Renal pelvis (tissue), 4 donors: ENCODE data around the gene SERHL2. TPM values are rescaled to one million over a fixed set of nuclear protein-coding genes. Genes with fewer than 3 reads are reported as not detected.
"Not testable (repeated sequence)": the region's sequence is repeated elsewhere in the genome, so short reads cannot be mapped to it uniquely, and the experiment has no call there.

ENCODE experiments used
- DNase-seq: peaks from one replicate; pipeline ENCODE4 v3.0.0-alpha.2; 2013
- polyA plus RNA-seq, 3 donors: library from polyadenylated mRNA; unstranded; fragments of 120-200 nt; gene quantifications; one replicate each; pipeline ENCODE4 v1.2.1, GENCODE V29; 2013; ENCODE audit not compliant: insufficient read length in 3 of 3

The SERHL2 gene
- polyA plus RNA-seq, 3 donors, result 6.8 to 10.4 (median 8.9) TPM

GRCh38 chr22:42603427-42603826 lies 49.7 kb downstream of the SERHL2 start:
- DNase-seq, result no peak

- no peak for DNase-seq
Measured at GRCh38 chr22:42604403-42604802, 50.6 kb downstream of the SERHL2 start.

GRCh38 chr22:42607641-42608040 lies 53.9 kb downstream of the SERHL2 start:
- DNase-seq, result not testable (repeated sequence)

- no peak for DNase-seq
Measured at GRCh38 chr22:42608136-42608822, 54.5 kb downstream of the SERHL2 start.

GRCh38 chr22:42608823-42609361 lies 55.1 kb downstream of the SERHL2 start:
- DNase-seq, result no peak

- DNase-seq, result no peak
Measured at GRCh38 chr22:42610186-42610585, 56.4 kb downstream of the SERHL2 start.

GRCh38 chr22:42611051-42611450 lies 57.3 kb downstream of the SERHL2 start:
- DNase-seq, result no peak

- DNase-seq, result no peak
Measured at GRCh38 chr22:42612336-42612735, 58.6 kb downstream of the SERHL2 start.

- DNase-seq, result no peak
Measured at GRCh38 chr22:42613872-42614301, 60.1 kb downstream of the SERHL2 start.

- peak; percentile 99 for DNase-seq
Measured at GRCh38 chr22:42614312-42615091, 60.7 kb downstream of the SERHL2 start, which contains the start of gene POLDIP3. POLDIP3 (minus strand) TSS chr22:42614883; CDS start chr22:42614857, 26 bp downstream.

- peak; percentile 97 for DNase-seq
Measured at GRCh38 chr22:42615092-42615859, 61.5 kb downstream of the SERHL2 start.

GRCh38 chr22:42615860-42616175 lies 62.1 kb downstream of the SERHL2 start:
- not testable (repeated sequence) for DNase-seq

GRCh38 chr22:42617155-42617983 lies 63.6 kb downstream of the SERHL2 start:
- no peak for DNase-seq

- DNase-seq, result no peak
Measured at GRCh38 chr22:42619261-42620063, 65.7 kb downstream of the SERHL2 start.

- DNase-seq, result no peak
Measured at GRCh38 chr22:42620084-42620483, 66.3 kb downstream of the SERHL2 start.

GRCh38 chr22:42621505-42622002 lies 67.8 kb downstream of the SERHL2 start:
- DNase-seq, result peak; percentile 70

GRCh38 chr22:42622061-42622710 lies 68.4 kb downstream of the SERHL2 start:
- no peak for DNase-seq

- no peak for DNase-seq
Measured at GRCh38 chr22:42623301-42623751, 69.6 kb downstream of the SERHL2 start.
